ENCODE data around the gene TAPBPL.

The TAPBPL gene

DNA sequence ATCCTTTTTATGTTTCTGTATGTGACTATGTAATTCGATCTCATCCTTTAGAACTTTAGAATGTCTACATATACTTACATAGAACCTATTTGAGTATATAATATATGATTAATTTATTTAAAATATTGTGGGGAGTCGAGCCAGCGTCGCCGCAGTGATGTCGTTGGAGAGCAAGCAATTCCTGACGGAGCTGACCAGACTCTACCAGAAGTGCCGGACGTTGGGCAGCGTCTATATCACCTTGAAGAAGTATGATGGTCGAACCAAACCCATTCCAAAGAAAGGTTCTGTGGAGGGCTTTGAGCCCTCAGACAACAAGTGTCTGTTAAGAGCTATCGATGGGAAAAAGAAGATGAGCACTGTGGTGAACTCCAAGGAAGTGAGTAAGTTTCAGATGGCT is 13.5 kb upstream of the TAPBPL start:
- DNase-seq = no peak

DNA sequence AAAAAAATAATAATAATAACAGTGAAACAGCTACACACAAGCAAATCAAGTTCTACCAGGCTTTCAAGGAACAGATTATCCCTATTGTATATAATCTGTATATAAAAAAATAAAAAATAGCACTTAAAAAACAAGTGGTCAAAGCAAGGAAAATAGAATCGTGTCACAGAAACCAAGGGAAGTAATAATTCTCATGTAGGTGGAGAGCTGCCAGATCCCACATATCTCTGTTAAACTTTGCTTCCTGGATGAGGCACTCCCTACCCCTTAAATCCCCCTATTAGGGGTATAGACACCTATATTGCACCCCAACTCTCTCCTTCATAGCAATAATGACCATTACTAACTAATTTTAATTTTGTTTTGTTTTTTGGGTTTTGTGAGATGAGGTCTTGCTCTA is 11.5 kb upstream of the TAPBPL start:
- DNase-seq = no peak

DNA sequence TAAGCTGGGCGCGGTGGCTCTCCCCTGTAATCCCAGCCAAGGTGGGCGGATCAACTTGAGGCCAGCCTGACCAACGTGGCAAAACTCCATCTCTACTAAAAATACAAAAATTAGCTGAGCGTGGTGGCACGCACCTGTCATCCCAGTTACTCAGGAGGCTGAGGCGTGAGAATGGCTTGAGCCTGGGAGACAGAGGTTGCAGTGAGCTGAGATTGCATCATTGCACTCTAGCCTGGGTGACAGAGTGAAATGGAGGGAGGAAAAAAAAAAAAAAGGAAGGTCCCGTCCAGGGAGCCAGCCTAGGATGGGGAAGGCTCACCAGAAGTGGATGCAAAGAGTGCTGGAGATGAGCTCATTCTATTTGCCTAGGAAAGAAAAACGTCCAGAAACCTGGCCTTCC is 9.0 kb upstream of the TAPBPL start:
- DNase-seq = no peak

DNA sequence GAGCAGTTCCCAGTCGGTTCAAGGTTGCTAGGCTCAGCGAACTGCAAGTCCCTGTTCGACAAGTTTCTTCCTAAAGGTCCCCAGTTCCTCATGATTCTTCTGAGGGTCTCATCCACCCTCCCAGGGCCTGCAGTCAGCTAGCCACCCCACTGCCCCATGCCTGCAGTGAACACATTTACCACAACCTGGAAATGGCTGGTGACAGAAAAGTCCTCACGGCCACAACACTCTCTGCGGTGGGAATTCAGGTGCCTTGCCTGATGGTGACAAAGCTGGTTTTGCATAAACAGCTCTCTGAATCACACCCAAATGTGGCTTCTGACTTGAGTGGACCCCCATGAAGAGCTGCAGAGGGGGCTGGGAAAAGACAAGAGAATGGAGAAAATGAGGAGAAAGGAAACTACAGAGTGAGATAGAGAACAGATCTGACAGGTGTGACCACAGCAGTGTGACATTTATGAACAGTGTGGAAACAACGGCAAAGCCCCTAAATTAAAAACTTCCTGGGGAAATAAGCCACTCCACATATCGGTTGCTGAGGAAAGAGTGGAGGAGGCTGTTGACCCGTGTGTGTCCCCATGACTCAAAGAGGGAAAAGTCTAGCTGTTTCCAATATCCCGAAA is 8.4 kb upstream of the TAPBPL start:
- DNase-seq = no peak

DNA sequence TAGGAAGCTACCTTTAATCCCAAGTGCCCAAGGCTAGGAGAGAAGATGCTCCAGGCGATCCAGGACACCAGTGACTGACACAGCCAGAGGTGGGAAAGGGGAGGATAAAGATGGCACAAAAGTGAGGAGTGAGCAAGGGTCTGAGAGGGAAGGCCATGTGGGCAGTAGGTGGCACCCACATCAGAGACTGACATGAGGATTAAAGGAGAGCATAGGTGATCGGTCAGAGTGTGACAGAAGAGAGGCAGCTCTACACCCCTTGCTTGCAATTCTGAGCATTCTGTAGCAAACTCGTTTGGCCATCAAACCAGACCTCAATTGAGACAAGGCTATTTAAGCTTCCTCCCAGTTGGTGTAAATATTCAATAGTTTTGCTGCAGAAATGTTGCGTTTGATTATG is 7.8 kb upstream of the TAPBPL start:
- DNase-seq = no peak

DNA sequence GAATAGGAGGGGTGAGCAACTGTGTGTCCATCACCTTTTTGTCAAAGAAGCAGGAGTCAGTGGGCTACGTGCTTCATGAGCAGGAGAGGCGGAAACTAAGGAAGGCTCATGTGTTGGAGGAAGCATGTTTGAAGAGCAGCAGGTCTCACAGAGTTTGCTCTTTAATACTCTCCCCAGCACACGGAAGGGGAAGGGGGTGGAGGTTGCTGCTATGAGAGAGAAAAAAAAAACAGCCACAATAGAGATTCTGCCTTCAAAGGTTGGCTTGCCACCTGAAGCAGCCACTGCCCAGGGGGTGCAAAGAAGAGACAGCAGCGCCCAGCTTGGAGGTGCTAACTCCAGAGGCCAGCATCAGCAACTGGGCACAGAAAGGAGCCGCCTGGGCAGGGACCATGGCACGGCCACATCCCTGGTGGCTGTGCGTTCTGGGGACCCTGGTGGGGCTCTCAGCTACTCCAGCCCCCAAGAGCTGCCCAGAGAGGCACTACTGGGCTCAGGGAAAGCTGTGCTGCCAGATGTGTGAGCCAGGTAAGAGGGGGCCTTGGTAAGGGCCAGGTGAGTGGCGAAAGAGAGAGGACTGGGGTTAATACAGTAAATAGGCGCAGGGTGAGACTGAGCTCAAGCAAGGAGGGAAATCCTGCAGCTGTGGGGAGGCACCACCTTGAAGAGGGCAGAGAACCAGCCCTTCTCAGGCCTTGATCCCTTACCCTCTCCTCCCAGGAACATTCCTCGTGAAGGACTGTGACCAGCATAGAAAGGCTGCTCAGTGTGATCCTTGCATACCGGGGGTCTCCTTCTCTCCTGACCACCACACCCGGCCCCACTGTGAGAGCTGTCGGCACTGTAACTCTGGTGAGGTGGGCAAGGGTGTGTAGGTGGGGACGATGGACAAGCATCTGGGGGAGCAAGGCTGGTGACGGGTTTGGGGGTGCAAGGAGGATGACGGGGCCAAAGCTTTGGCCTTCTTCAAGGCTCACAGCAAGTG is 6.8 kb upstream of the TAPBPL start, which contains the start of gene CD27:
Gene CD27, plus strand, starts transcription at position 252 of the 985 bp plus-strand sequence. Its CDS starts 141 bp downstream, at position 393.
- no peak for DNase-seq

DNA sequence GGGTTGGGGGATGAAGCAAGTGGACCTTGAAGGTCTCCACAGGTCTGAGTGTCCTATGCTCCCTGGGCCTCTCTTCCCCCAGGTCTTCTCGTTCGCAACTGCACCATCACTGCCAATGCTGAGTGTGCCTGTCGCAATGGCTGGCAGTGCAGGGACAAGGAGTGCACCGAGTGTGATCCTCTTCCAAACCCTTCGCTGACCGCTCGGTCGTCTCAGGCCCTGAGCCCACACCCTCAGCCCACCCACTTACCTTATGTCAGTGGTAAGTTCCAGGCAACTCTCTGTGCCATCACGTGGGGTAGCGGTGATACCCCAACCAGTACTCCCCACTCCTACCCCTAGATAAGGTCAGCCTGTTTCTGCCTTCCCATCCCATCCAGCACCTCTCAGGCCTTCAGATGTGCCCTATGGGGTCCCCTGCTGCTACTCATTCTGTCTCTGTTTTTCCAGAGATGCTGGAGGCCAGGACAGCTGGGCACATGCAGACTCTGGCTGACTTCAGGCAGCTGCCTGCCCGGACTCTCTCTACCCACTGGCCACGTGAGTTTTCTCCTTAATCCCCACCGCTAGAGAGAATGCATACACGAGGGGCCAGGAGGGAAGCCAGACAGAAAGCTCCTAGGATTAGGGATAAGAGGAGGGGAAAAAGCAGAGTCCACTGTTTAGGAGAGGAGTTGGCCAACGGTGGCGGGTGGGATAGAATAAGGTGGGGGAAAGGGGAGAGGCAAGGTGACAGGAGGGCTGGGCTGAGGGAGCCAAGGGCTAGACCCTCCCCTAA is 1.6 kb upstream of the TAPBPL start:
- DNase-seq = no peak

DNA sequence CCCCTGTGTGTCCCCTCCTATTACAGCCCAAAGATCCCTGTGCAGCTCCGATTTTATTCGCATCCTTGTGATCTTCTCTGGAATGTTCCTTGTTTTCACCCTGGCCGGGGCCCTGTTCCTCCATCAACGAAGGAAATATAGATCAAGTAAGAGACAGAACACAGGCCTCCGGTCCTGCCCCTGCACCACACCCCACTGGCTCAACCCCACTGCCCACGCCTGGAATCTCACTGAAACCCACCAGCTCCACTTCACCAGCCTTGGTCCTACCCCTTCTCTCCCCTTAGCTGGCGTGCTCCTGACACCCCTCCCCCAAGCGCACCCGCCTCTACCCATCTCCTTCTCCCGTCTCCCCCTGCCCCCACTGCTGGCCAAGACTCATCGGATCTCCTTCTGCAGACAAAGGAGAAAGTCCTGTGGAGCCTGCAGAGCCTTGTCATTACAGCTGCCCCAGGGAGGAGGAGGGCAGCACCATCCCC is 934 bp upstream of the TAPBPL start:
- DNase-seq = no peak

DNA sequence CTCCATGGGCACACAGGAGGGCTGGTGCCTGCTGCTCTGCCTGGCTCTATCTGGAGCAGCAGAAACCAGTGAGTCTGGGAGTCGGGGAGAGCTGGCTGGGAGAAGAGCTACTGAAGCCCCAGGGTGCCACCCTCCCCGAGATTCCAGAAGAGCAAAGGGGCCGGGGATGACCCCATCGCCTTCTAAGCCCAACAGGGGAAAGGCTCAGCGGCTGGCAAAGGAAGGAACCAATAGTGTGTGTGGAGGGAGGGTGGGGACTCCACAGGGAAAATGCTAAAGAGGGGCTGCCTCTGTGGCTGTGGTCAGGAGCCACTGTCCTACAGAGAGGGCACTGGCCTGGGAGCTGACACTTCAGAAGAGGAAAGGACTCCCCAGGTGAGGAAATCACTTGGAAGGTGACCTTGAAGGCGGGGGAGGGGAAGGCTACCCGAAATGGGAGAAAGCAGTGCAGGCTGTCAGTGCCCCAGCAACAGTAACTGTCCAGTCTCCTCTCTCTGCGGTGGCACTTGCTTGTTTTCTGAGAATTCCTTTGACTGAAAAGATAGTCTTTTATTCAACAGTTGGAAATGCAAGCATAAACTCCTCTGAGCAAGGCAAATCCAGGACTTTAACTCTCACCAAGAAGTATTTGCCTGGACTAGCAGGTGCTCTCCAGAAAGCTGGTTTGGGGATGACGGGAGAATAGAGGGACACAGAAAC is 552 bp downstream of the TAPBPL start:
- no peak for DNase-seq

DNA sequence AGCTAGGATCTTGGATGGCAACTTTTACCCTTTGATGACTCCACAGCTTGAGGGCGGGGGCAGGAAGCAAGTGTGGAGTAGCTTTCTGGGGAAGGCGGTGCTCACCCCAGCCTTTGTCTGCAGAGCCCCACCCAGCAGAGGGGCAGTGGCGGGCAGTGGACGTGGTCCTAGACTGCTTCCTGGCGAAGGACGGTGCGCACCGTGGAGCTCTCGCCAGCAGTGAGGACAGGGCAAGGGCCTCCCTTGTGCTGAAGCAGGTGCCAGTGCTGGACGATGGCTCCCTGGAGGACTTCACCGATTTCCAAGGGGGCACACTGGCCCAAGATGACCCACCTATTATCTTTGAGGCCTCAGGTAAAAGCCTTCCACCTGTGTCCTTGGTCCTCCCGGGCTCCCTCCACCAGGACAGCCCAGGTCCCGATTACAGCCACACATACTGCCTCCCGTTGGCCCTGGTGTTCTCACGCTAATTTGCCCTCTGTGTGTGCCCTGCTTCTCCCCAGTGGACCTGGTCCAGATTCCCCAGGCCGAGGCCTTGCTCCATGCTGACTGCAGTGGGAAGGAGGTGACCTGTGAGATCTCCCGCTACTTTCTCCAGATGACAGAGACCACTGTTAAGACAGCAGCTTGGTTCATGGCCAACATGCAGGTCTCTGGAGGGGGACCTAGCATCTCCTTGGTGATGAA is 1.2 kb downstream of the TAPBPL start:
- peak; percentile 32 for DNase-seq

DNA sequence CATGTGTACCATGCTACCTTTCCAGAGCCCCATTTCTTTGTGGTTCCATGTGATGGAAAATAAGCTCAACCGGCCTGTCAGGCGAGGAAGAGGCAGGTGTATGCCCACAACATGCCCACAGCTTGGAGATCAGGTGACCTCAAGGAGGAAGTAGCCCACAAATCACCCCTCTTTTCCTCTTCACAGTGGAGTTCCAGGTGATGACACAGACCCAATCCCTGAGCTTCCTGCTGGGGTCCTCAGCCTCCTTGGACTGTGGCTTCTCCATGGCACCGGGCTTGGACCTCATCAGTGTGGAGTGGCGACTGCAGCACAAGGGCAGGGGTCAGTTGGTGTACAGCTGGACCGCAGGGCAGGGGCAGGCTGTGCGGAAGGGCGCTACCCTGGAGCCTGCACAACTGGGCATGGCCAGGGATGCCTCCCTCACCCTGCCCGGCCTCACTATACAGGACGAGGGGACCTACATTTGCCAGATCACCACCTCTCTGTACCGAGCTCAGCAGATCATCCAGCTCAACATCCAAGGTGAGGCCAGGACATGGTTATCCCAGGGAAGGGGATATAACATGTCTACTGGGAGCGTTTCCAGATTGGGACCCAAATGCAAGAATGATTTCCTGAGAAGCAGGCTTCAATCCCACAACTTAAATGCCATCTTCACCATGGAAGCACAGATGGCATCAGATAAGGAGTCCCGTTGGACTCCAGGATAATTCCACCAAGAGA is 5.5 kb downstream of the TAPBPL start:
- DNase-seq = no peak

DNA sequence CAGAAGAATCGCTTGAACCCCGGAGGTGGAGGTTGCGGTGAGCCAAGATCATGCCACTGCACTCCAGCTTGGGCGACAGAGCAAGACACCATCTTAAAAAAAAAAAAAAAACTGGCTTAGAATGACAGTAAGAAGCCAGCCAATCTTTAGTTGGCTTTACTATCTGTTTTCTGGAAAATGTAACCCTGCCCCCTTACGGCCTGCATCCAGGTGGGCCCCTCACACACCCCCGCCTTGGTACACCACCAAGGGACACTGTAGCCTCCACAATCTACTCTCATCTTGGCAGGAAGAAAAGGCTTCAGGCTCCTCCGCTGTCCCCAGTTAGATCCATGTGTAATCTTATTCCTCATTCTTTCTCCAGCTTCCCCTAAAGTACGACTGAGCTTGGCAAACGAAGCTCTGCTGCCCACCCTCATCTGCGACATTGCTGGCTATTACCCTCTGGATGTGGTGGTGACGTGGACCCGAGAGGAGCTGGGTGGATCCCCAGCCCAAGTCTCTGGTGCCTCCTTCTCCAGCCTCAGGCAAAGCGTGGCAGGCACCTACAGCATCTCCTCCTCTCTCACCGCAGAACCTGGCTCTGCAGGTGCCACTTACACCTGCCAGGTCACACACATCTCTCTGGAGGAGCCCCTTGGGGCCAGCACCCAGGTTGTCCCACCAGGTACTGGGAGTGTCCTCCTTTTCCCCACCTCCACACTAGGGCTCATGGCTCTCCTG is 6.6 kb downstream of the TAPBPL start:
- DNase-seq = no peak

DNA sequence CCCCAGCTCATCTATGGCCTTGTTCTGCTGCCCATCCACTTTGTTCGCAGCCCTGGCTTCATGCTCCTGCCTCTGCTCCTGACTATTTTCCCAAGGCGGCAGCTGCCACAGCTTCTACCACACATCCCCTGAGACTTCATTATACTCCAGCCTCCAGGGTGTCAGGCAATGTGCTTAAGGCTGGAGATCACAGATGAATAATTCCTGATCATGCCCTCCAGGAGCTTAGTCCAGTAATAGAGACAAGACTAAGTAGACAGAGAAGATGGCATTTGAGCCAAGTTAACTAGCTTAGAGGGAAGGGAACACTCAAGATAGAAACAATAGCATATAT is 7.1 kb downstream of the TAPBPL start:
- DNase-seq = no peak

DNA sequence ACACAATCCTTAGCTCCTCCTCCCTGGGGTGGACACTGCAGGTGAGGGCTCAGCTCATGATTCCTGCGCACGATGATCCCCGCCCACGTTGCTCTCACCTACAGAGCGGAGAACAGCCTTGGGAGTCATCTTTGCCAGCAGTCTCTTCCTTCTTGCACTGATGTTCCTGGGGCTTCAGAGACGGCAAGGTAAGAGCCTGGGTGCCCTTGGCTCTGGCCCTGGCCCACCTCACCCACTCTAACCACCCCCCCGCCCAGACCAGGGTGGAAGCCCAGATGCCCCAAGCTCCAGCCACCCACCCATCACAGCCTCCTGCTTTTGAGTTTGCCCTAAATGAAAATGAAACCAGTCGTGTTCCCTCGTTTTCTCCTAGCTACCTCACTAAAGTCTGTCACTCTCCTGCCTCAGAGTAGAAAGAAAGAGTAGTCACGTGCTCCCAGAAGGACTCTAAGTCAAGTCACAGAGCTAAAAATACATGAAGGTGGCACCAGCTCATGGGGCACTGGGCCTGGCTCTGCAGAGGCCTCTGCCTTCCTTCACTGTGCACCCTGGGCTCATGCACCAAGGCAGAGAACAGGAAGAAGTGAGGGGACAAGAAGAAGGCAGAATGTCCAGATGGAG is 9.0 kb downstream of the TAPBPL start:
- DNase-seq = no peak

DNA sequence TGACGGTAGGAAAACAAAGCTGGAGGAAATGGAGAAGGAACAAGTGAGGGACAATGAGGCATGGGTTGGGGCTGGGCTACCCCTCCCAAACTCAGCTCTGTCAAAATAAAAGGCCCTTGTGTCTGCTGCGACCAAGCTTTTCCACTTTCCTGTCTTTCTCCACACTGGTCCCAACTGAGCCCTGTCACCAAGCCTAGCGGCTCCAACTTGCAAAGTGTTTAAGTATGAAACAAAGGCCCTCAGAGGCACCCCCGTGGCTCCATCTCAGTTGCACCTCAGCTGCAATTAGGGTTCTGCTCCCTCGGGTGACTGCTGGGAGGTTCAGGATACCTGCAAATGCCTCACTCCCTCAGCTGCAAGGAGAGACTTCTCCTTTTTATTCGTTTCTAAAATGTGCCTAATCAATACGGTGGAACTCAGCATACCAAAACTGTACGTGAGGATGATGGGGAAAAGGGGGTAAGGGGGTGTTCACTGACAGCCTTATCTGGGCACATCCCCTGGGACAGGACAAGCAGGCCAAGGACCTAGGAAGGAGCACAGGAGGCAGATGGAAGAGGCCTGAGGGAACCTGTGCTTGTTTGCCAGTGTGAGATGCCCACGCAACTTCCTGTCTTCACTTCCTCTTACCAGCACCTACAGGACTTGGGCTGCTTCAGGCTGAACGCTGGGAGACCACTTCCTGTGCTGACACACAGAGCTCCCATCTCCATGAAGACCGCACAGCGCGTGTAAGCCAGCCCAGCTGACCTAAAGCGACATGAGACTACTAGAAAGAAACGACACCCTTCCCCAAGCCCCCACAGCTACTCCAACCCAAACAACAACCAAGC is 9.8 kb downstream of the TAPBPL start:
- peak; percentile 33 for DNase-seq

DNA sequence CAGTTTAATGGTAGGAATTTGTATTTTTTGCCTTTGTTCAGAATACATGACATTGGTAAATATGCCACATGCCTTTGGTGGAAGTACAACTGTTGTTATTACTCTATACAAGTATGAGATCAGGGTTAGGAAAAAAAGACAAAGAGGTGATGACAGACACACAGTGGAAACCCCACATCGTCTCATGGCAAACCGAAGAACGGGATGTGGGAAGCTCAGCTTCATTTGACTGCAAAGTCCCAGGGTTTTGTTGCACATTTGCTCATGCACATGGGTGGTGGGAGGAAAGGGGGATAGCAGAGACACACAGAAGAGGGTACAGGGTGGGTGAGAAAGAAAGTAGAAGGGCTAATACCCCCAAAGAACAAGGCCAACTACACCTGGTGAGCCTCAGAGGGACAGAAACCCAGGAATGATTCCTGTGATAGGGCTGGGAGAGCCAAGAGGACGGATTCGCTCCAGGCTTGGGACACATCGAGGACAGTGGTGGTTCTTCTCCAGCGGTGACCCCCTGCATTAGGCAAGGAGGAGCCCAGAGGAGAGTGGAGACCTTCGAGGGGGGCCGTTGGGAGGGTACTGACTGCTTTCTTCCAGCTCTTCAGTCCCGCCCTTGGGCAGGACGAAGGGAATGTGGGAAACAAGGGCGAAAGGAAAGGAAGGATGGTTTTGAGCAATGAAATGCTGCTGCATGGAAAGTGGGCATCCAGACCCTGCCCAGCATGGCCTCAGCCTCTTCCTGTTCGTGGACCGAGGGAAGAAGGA is 10.6 kb downstream of the TAPBPL start:
- no peak for DNase-seq

DNA sequence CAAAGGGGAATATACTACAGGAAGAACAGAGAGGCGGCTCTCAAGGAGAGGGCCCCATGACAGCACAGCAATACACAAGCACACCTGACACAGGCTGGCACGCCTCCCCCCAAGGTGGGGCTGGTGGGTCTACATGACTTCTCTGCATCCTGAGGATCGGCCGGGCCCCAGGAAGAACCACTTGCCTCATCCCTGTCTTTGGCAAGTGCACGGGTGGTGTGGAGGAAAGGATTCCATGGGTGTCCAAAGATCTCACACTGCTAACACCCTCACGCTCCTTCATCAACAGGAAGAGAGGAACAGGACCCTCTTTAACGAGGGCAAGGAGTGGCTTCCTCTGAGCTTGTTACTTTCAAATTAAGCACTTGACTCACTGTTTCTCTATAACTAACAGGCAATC is 11.4 kb downstream of the TAPBPL start:
- no peak for DNase-seq

DNA sequence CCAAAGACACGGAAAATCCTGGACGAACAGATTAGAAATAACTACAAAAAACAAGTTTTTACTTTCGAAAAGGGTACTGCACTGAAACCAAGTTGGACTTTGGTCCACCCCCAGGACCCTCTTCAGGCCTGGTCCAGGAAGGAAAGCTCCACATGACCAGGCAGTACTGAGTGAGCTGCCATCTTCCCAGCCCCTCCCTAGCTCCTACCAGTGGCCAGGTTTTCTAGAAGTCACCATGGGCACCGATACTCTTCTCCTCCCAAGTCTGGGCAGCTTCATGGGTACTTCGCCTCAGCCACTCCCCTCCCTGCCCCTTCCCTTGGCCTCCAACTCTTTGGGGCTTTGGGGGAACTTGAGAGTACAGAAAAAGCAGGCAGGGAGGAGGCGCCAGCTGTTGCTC is 12.0 kb downstream of the TAPBPL start:
- no peak for DNase-seq

DNA sequence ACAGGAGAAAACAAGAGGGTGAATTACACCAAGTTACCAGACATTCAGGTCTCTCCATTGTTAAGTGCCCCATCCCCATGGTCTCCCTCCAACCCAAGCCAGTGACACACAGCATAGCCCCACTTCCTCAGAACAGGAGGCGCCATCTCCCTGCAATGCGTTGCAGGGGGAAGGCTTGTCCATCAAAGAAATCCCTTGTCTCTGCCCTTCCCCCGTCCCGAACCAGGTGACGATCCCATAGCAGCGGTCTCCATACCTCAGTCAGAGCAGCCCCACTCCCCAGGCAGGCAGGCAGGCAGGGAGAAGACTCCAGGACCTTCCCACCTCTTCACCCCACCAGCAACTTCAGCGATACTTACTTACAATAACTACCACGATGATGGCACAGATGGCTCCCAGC is 12.7 kb downstream of the TAPBPL start:
- no peak for DNase-seq
